GM12878 (cell line): ENCODE results near the gene ZDHHC3. TPM values are rescaled to one million over a fixed set of nuclear protein-coding genes. Genes with fewer than 3 reads are reported as not detected.

ENCODE experiments used
- ATAC-seq: fragments of 200-7000 bp; cut with Tn5 transposase; 3 replicates; pipeline ENCODE4 v1.9.1; 2020; ENCODE audit warnings: mild to moderate bottlenecking, moderate library complexity
- BruUV-seq: library from RNA; stranded (reverse); fragments of 400-500 nt; replicated peaks from 2 replicates; lab custom pipeline; 2021; lab: Mats Ljungman, UMichigan
- CTCF ChIA-PET: fragments of 300-600 bp; sonication (Branson Sonifier 250); formaldehyde crosslinking; extraction: SDS; loops from one replicate; lab custom pipeline; 2021; ENCODE audit warnings: inconsistent platforms; lab: Yijun Ruan, JAX
- POLR2A ChIA-PET: fragments of 350-600 bp; formaldehyde crosslinking; extraction: SDS; loops from one replicate; lab custom pipeline; 2021; ENCODE audit warnings: inconsistent platforms; lab: Charles Lee
- RAD21 ChIA-PET: fragments of 300-600 bp; sonication (Branson Sonifier 250); formaldehyde crosslinking; loops from one replicate; lab custom pipeline; 2023; ENCODE audit warnings: antibody characterized with exemption; ENCODE audit not compliant: unreplicated experiment; lab: Charles Lee
- SMC1A ChIA-PET: fragments of 300-600 bp; sonication (Branson Sonifier 250); formaldehyde crosslinking; loops from one replicate; lab custom pipeline; 2023; ENCODE audit not compliant: unreplicated experiment, uncharacterized antibody; lab: Charles Lee
- DNase-seq: peaks from one replicate; pipeline ENCODE4 v3.0.0-alpha.2; 2011; ENCODE audit warnings: low read depth, low spot score
- FAIRE-seq: peaks from 3 replicates; lab custom pipeline; 2011; peaks lifted over from hg19 to GRCh38; lab: Jason Lieb, UNC
- H2AFZ ChIP-seq: 2 replicates; pipeline ENCODE4 v1.6.0; 2011; ENCODE audit warnings: low read depth, low read length, control low read depth; ENCODE audit not compliant: control insufficient read depth
- H3K27ac ChIP-seq: 2 replicates; pipeline ENCODE4 v1.5.1; 2011; ENCODE audit warnings: control low read depth; ENCODE audit not compliant: control insufficient read depth, insufficient read depth
- H3K27me3 ChIP-seq, 2 experiments: replicated peaks in 1 of 2; 2 replicates each; pipeline versions ENCODE4 v1.6.0 to v1.6.1; 2011; ENCODE audit warnings: low read length in 1 of 2; ENCODE audit not compliant: control insufficient read depth in 2 of 2, insufficient read depth in 2 of 2
- H3K36me3 ChIP-seq, 2 experiments: 2 replicates each; pipeline ENCODE4 v1.5.1; 2011; ENCODE audit warnings: low read length in 1 of 2; ENCODE audit not compliant: control insufficient read depth in 2 of 2, insufficient read depth in 2 of 2
- H3K4me1 ChIP-seq: 2 replicates; pipeline ENCODE4 v1.6.1; 2011; ENCODE audit warnings: mild to moderate bottlenecking, low read length, moderate library complexity, mixed read lengths; ENCODE audit not compliant: control insufficient read depth, insufficient read depth
- H3K4me2 ChIP-seq: 2 replicates; pipeline ENCODE4 v1.6.0; 2011; ENCODE audit warnings: control low read depth; ENCODE audit not compliant: control insufficient read depth, insufficient read depth
- H3K4me3 ChIP-seq: fragments of 200-600 bp; sonication (generic); 2 replicates; pipeline ENCODE4 v1.5.1; 2016
- H3K79me2 ChIP-seq: 2 replicates; pipeline ENCODE4 v1.6.0; 2011; ENCODE audit warnings: low read length; ENCODE audit not compliant: control insufficient read depth, insufficient read depth
- H3K9ac ChIP-seq: 2 replicates; pipeline ENCODE4 v1.8.0; 2011; ENCODE audit warnings: low read length, control low read depth, mixed read lengths; ENCODE audit not compliant: control insufficient read depth, insufficient read depth
- H3K9me3 ChIP-seq: replicated peaks from 3 replicates; pipeline ENCODE4 v1.5.1; 2011; ENCODE audit warnings: mild to moderate bottlenecking, low read length; ENCODE audit not compliant: control insufficient read depth, insufficient read depth
- H4K20me1 ChIP-seq: 2 replicates; pipeline ENCODE4 v1.6.0; 2011; ENCODE audit not compliant: control insufficient read depth, insufficient read depth
- ATF7 ChIP-seq: fragments of 450-650 bp; IDR thresholded peaks from 2 replicates; pipeline ENCODE4 v1.6.1; 2016; ENCODE audit warnings: low read depth, mild to moderate bottlenecking
- BCL11A ChIP-seq: IDR thresholded peaks from 2 replicates; pipeline ENCODE4 v1.6.1; 2011; ENCODE audit warnings: low read depth, low read length
- BHLHE40 ChIP-seq, 2 experiments: fragments of 450-650 bp in 1 of 2; IDR thresholded peaks; 2 replicates each; pipeline ENCODE4 v1.6.1; 2011 to 2017; ENCODE audit warnings: low read depth in 2 of 2, borderline replicate concordance in 1 of 2, improper control_type of control experiment in 1 of 2, low read length in 1 of 2, mild to moderate bottlenecking in 1 of 2
- DPF2 ChIP-seq: fragments of 450-650 bp; IDR thresholded peaks from 2 replicates; pipeline ENCODE4 v1.6.1; 2017; ENCODE audit warnings: mild to moderate bottlenecking
- EED ChIP-seq: sonication (generic); IDR thresholded peaks from 2 replicates; pipeline ENCODE4 v1.6.1; 2016; ENCODE audit warnings: antibody characterized with exemption, low read depth
- EP300 ChIP-seq, 2 experiments: fragments of 150-350 bp in 1 of 2; IDR thresholded peaks; 2 replicates each; pipeline ENCODE4 v1.6.1; 2011 to 2012; ENCODE audit warnings: low read depth in 2 of 2, low read length in 2 of 2, borderline replicate concordance in 1 of 2, improper control_type of control experiment in 1 of 2, inconsistent platforms in 1 of 2; ENCODE audit not compliant: control insufficient read depth in 1 of 2
- ETV6 ChIP-seq, 2 experiments: fragments of 450-650 bp in 1 of 2; IDR thresholded peaks in 1 of 2; conservative IDR thresholded peaks in 1 of 2; 2 replicates each; pipeline ENCODE4 v1.6.1; 2014; ENCODE audit warnings: antibody characterized with exemption in 1 of 2, borderline replicate concordance in 1 of 2, low read depth in 1 of 2, mild to moderate bottlenecking in 1 of 2, moderate library complexity in 1 of 2
- FOS ChIP-seq: IDR thresholded peaks from 3 replicates; pipeline ENCODE4 v1.6.1; 2011; ENCODE audit warnings: borderline replicate concordance; ENCODE audit not compliant: insufficient read length; ENCODE audit errors: extremely low read depth
- IKZF1 ChIP-seq: fragments of 450-650 bp; conservative IDR thresholded peaks from 2 replicates; pipeline ENCODE4 v1.6.1; 2017; ENCODE audit warnings: antibody characterized with exemption, mild to moderate bottlenecking
- IKZF2 ChIP-seq, 2 experiments: fragments of 450-650 bp; IDR thresholded peaks; 2 replicates each; pipeline ENCODE4 v1.6.1; 2017; ENCODE audit warnings: mild to moderate bottlenecking in 2 of 2, moderate library complexity in 2 of 2
- IRF4 ChIP-seq: IDR thresholded peaks from 2 replicates; pipeline ENCODE4 v1.6.1; 2011; ENCODE audit warnings: low read depth, low read length
- JUNB ChIP-seq: IDR thresholded peaks from 2 replicates; pipeline ENCODE4 v1.6.1; 2016; ENCODE audit warnings: antibody characterized with exemption, mild to moderate bottlenecking
- PKNOX1 ChIP-seq: fragments of 450-650 bp; IDR thresholded peaks from 2 replicates; pipeline ENCODE4 v1.6.1; 2016; ENCODE audit warnings: mild to moderate bottlenecking
- RELB ChIP-seq: fragments of 450-650 bp; IDR thresholded peaks from 2 replicates; pipeline ENCODE4 v1.6.1; 2017; ENCODE audit warnings: low read depth, mild to moderate bottlenecking, moderate library complexity
- SPI1 ChIP-seq: IDR thresholded peaks from 2 replicates; pipeline ENCODE4 v1.6.1; 2011; ENCODE audit warnings: low read depth, mild to moderate bottlenecking, low read length, moderate library complexity, borderline replicate concordance; ENCODE audit not compliant: insufficient read depth
- STAT3 ChIP-seq: IDR thresholded peaks from 2 replicates; pipeline ENCODE4 v1.6.1; 2011; ENCODE audit warnings: low read depth, low read length, improper control_type of control experiment
- WRNIP1 ChIP-seq: IDR thresholded peaks from 2 replicates; pipeline ENCODE4 v1.6.1; 2011; ENCODE audit warnings: low read depth, low read length, improper control_type of control experiment, borderline replicate concordance
- WGBS: methylation state at CpG from one replicate; pipeline ENCODE4 v1.1.6; 2016; ENCODE audit warnings: low lambda C conversion rate; ENCODE audit not compliant: insufficient replicate concordance, insufficient coverage; ENCODE audit errors: missing lambda C conversion rate; 5-methylcytosine and 5-hydroxymethylcytosine counted together
- in situ Hi-C: fragments of 300-500 bp; cut with MboI; formaldehyde crosslinking; loops from 9 replicates; pipeline ENCODE4 v1.14.3; 2018; ENCODE audit warnings: mixed read lengths
- intact Hi-C: fragments of 100-400 bp; cut with micrococcal nuclease; formaldehyde crosslinking; loops from one replicate; pipeline ENCODE4 v1.14.2; 2022; ENCODE audit not compliant: unreplicated experiment
- polyA plus RNA-seq, 11 experiments: library from polyadenylated mRNA; depleted of rRNA in 4 of 11; unstranded in 6 of 11; stranded (reverse) in 5 of 11; fragments of >200 nt; fragmentation: Nextera tagmentation in 4 of 11; fragmentation: Illumina TruSeq in 1 of 11; extraction: Ambion mirVana in 4 of 11; extraction: Trizol in 1 of 11; gene quantifications; 1 replicate in 1 of 11; 2 replicates in 10 of 11; pipeline versions ENCODE4 v1.2.1 to v1.2.3, GENCODE V29; 2011 to 2016; ENCODE audit warnings: inconsistent platforms in 2 of 11, missing spikeins in 2 of 11, low read depth in 1 of 11
- total RNA-seq, 4 experiments: library from RNA; depleted of rRNA in 3 of 4; stranded (reverse); fragments of >200 nt in 3 of 4; fragmentation: Illumina TruSeq in 1 of 4; extraction: Trizol in 1 of 4; gene quantifications; 2 replicates each; pipeline versions ENCODE4 v1.2.1 to v1.2.3, GENCODE V29; 2013 to 2021

ZDHHC3 gene
- total and polyA plus RNA-seq, 10 of the 15 experiments (the other 5 are each of a cell fraction or from before 2014, with no cell fraction given): 6.8 to 79.1 (median 40.8) TPM

DNA sequence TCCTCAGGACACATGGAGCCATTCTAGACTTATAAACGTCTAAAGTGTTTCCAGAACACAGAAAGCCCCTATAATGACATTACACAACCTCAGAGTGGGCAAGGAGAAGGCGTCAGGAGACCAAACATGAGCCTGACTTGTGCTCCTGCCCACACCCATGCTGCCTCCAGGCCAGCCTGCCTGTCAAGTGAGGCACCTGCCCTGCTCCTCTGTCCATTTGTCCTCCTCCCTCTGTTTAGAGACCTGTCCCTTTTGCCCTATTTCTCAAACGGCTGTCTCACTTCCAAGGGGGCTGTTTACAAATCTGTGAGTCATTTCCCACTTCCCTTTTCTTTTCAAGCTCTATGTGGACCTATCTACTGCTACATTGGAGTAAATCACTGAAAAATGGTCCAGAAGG, 21.0 kb downstream of the ZDHHC3 start:
- in situ Hi-C loops (no loop called here), intact Hi-C loops (no loop called here)
- no peak overlapping the region for H2AFZ ChIP-seq
- H3K79me2 ChIP-seq: no peaks in the 10 kb centered on the region; the same call in 1 of the 2 replicates
- no peak overlapping the region for H3K4me2 ChIP-seq
- H3K4me3 ChIP-seq: no peak overlapping the region
- no peaks in the 10 kb centered on the region for H3K27me3 ChIP-seq
- peak; percentile 31; the same call in 1 of the 2 replicates for TF ChIP-seq IKZF1
- TF ChIP-seq BCL11A: 0 out of 2 replicates have a peak, but pooled peaks have one; percentile 36
- no peak for TF ChIP-seq WRNIP1
- peak; percentile 68; the same call in 1 of the 2 replicates for TF ChIP-seq DPF2
- peak; percentile 97 for TF ChIP-seq SPI1
- peak; percentile 65; the same call in 1 of the 2 replicates for TF ChIP-seq EED
- peak; percentile 55; the same call in 1 of the 2 replicates for TF ChIP-seq IRF4
- TF ChIP-seq FOS: no peak
- peak; percentile 52 for TF ChIP-seq JUNB
- TF ChIP-seq EP300 (IDR thresholded peaks at IDR 0.05; ENCODE audit: borderline replicate concordance in 1 of 2, control insufficient read depth in 1 of 2, low read depth in 2 of 2, low read length in 2 of 2): peak in 1 of 2 experiments; percentile 60; a peak in 1 of 4 replicates
- TF ChIP-seq RELB: peak; percentile 29; the same call in 1 of the 2 replicates
- no peak; a peak in 1 of 4 replicates for TF ChIP-seq ETV6 (conservative IDR thresholded peaks at IDR 0.05 in 1 of 2, IDR thresholded peaks at IDR 0.05 in 1 of 2; ENCODE audit: borderline replicate concordance in 1 of 2, low read depth in 1 of 2)
- TF ChIP-seq ATF7: peak; percentile 36; the same call in 1 of the 2 replicates
- TF ChIP-seq PKNOX1: peak; percentile 61
- TF ChIP-seq STAT3: no peak
- TF ChIP-seq IKZF2 (IDR thresholded peaks at IDR 0.05): peak; percentile 8 to 54; a peak in 1 of 4 replicates
- peak in 1 of 2 experiments; percentile 11; a peak in 1 of 4 replicates for TF ChIP-seq BHLHE40 (IDR thresholded peaks at IDR 0.05; ENCODE audit: borderline replicate concordance in 1 of 2, low read depth in 2 of 2, low read length in 1 of 2)
- POLR2A ChIA-PET: no interaction called here
- no peaks in the 10 kb centered on the region for H4K20me1 ChIP-seq
- CTCF ChIA-PET: interaction anchor here (0.7 kb wide), 1 partner anchor 20 kb away, joined by 3 read pairs; no protein-coding TSS in a partner anchor
- H3K9ac ChIP-seq: no peak overlapping the region
- SMC1A ChIA-PET: no interaction called here
- 10% methylated on average over 3 of the region's 3 CpGs for WGBS
- H3K4me1 ChIP-seq: peaks cover 8% of the 10 kb centered on the region
- ATAC-seq: peak; percentile 94
- no peak for DNase-seq
- RAD21 ChIA-PET: interaction anchor here (0.9 to 3.4 kb wide), 3 partner anchors 13 to 38 kb away, joined by 3 to 18 read pairs (median 4); no protein-coding TSS in a partner anchor
- FAIRE-seq: no peak
- no peak overlapping the region for H3K27ac ChIP-seq
- H3K9me3 ChIP-seq: no peaks in the 10 kb centered on the region
- H3K36me3 ChIP-seq: peaks cover 7 to 9% of the 10 kb centered on the region in 2 experiments; a peak in 3 of 4 replicates
- BruUV-seq: no TSS peak
